Astrocyte of the cerebellum (primary cell): ENCODE data around the gene CPNE9.
A peak's percentile ranks its signal among the peaks of the same experiment; 100 is the strongest.

Experiments used
- DNase-seq: peaks from one replicate; pipeline ENCODE4 v3.0.0-alpha.2; 2011; ENCODE audit warnings: low read depth
- H3K4me3 ChIP-seq: 2 replicates; pipeline ENCODE4 v1.5.1; 2011; ENCODE audit warnings: mild to moderate bottlenecking, low read depth, low read length, moderate library complexity
- CTCF ChIP-seq: IDR thresholded peaks from 2 replicates; pipeline ENCODE4 v1.5.1; 2012; ENCODE audit warnings: low read length, low read depth, moderate library complexity, mild to moderate bottlenecking; ENCODE audit errors: missing control alignments
- in situ Hi-C: cut with HindIII; loops from 2 replicates; pipeline ENCODE4 v1.10.0; 2017; ENCODE audit warnings: low sequenced_read_pairs

The CPNE9 gene, protein sequence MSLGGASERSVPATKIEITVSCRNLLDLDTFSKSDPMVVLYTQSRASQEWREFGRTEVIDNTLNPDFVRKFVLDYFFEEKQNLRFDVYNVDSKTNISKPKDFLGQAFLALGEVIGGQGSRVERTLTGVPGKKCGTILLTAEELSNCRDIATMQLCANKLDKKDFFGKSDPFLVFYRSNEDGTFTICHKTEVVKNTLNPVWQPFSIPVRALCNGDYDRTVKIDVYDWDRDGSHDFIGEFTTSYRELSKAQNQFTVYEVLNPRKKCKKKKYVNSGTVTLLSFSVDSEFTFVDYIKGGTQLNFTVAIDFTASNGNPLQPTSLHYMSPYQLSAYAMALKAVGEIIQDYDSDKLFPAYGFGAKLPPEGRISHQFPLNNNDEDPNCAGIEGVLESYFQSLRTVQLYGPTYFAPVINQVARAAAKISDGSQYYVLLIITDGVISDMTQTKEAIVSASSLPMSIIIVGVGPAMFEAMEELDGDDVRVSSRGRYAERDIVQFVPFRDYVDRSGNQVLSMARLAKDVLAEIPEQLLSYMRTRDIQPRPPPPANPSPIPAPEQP

GRCh38 chr3:9703736-9704346, at the start of gene CPNE9:
TSS of gene CPNE9 (plus strand) at chr3:9703833. CDS start at chr3:9703997, 164 bp downstream.
- no peak for DNase-seq
- TF ChIP-seq CTCF, result no peak
- H3K4me3 ChIP-seq, result peak within 1 kb of the TSS; percentile 22
- in situ Hi-C loops, result no loop called here

DNA sequence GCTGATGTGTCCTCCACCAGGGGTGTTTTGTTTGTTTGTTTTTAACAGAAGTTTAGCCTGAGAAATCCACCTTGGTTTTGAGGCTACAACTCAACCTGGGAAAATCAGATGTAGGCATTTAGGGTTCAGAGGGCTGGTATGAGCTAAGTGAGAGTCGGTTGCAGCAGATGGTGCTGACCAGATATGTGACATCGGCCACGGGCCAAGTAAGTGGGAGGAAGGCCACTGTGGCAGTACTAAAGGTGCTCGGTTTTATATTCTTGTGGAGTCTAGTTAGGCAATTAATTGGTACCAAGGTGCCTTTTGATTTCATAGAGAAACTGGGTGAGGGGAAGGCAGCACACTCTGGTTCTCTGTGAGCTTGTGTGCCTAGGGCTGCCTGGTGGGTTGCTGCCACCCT, 43.8 kb upstream of the CPNE9 start:
- H3K4me3 ChIP-seq, result no peak overlapping the region
- TF ChIP-seq CTCF, result no peak
- in situ Hi-C loops, result no loop called here
- no peak for DNase-seq

- no peak for DNase-seq
- in situ Hi-C loops, result no loop called here
- no peak overlapping the region for H3K4me3 ChIP-seq
- no peak for TF ChIP-seq CTCF
These were observed 42.7 kb upstream of the CPNE9 start for GRCh38 chr3:9660972-9661371.

GRCh38 chr3:9664119-9664751, 39.4 kb upstream of the CPNE9 start:
- no peak for TF ChIP-seq CTCF
- in situ Hi-C loops, result no loop called here
- H3K4me3 ChIP-seq, result no peak overlapping the region
- DNase-seq, result no peak

- DNase-seq, result no peak
- no peak for TF ChIP-seq CTCF
- in situ Hi-C loops, result no loop called here
- no peak overlapping the region for H3K4me3 ChIP-seq
These were observed 36.8 kb upstream of the CPNE9 start for GRCh38 chr3:9666704-9667445.

GRCh38 chr3:9669277-9669676, 34.4 kb upstream of the CPNE9 start:
- no peak overlapping the region for H3K4me3 ChIP-seq
- no peak for DNase-seq
- no peak for TF ChIP-seq CTCF
- in situ Hi-C loops, result no loop called here
